Measurements from ENCODE around the gene RAB11FIP5. TPM values are rescaled to one million over a fixed set of nuclear protein-coding genes. Genes with fewer than 3 reads are reported as not detected.
A peak's percentile ranks its signal among the peaks of the same experiment; 100 is the strongest.

Gene RAB11FIP5
- total RNA-seq, 2 experiments from 2014 or later: 8.5 to 8.7 TPM

- Mint-ChIP-seq H3K9me3 (no peaks in the 10 kb centered on the region), H3K27me3 (no peaks in the 10 kb centered on the region), H3K36me3 (ENCODE audit: low read depth) (no peaks in the 10 kb centered on the region), H3K4me3 (no peak overlapping the region), H3K27ac (no peak overlapping the region), H3K4me1 (no peaks in the 10 kb centered on the region)
- CTCF ChIA-PET: interaction anchor here (0.5 to 5.6 kb wide), 4 partner anchors 21 to 89 kb away, joined by 3 to 28 read pairs (median 4); no protein-coding TSS in a partner anchor
- no peak for DNase-seq
- POLR2A ChIA-PET: no interaction called here
Observed at GRCh38 chr2:73088211-73088610, 24.5 kb downstream of the RAB11FIP5 start.

- ChIA-PET POLR2A (no interaction called here), CTCF (interaction anchor here (1.2 to 5.6 kb wide), 3 partner anchors 14 to 194 kb away, joined by 3 to 28 read pairs (median 3); no protein-coding TSS in a partner anchor)
- no peaks in the 10 kb centered on the region for H3K36me3 Mint-ChIP-seq (ENCODE audit: low read depth)
- no peaks in the 10 kb centered on the region for H3K9me3 Mint-ChIP-seq
- DNase-seq: no peak
- no peak overlapping the region for H3K4me3 Mint-ChIP-seq
- no peaks in the 10 kb centered on the region for H3K4me1 Mint-ChIP-seq
- H3K27ac Mint-ChIP-seq: no peak overlapping the region
- H3K27me3 Mint-ChIP-seq: no peaks in the 10 kb centered on the region
Observed at GRCh38 chr2:73087311-73087710, 25.4 kb downstream of the RAB11FIP5 start.

GRCh38 chr2:73085691-73086090 lies 27.1 kb downstream of the RAB11FIP5 start:
- H3K36me3 Mint-ChIP-seq (ENCODE audit: low read depth): no peaks in the 10 kb centered on the region
- H3K27ac Mint-ChIP-seq: no peak overlapping the region
- H3K27me3 Mint-ChIP-seq: no peaks in the 10 kb centered on the region
- no peak overlapping the region for H3K4me3 Mint-ChIP-seq
- peak; percentile 85 for DNase-seq
- CTCF ChIA-PET: interaction anchor here (0.5 to 5.6 kb wide), 11 partner anchors 9 to 1970 kb away, joined by 3 to 28 read pairs (median 4); no protein-coding TSS in a partner anchor
- no peaks in the 10 kb centered on the region for H3K4me1 Mint-ChIP-seq
- POLR2A ChIA-PET: no interaction called here
- H3K9me3 Mint-ChIP-seq: no peaks in the 10 kb centered on the region

DNA sequence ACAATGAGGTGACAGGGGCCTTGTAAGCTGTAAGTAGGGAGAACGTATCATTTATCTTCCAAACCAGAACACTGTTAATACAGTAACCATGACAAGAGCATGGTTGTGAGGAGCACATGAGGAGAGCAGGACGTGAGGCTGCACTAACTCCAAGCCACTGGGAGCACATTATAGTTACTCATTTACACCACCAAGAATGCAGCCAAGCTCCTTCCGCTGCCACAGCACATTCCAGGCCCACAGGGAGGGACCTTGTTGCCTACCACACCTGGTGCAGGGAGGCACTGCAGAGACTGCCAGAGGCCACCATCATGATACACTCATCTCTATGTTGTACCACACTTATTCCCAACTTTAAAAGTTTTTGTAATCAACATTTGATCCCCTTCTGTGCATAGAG lies 27.8 kb downstream of the RAB11FIP5 start:
- Mint-ChIP-seq H3K27ac (no peak overlapping the region), H3K4me1 (no peaks in the 10 kb centered on the region), H3K9me3 (no peaks in the 10 kb centered on the region), H3K4me3 (no peak overlapping the region), H3K27me3 (no peaks in the 10 kb centered on the region), H3K36me3 (ENCODE audit: low read depth) (no peaks in the 10 kb centered on the region)
- no peak for DNase-seq
- POLR2A ChIA-PET: no interaction called here
- CTCF ChIA-PET: interaction anchor here (0.6 to 5.6 kb wide), 10 partner anchors 8 to 92 kb away, joined by 3 to 28 read pairs (median 4); partner anchors contain the start of gene SFXN5

- DNase-seq: no peak
- Mint-ChIP-seq H3K27ac (no peak overlapping the region), H3K27me3 (no peaks in the 10 kb centered on the region), H3K4me1 (no peaks in the 10 kb centered on the region), H3K36me3 (ENCODE audit: low read depth) (no peaks in the 10 kb centered on the region), H3K4me3 (no peak overlapping the region), H3K9me3 (no peaks in the 10 kb centered on the region)
- CTCF ChIA-PET: interaction anchor here (0.7 to 5.6 kb wide), 6 partner anchors 12 to 93 kb away, joined by 3 to 28 read pairs (median 4); partner anchors contain the start of gene SFXN5
- POLR2A ChIA-PET: no interaction called here
Observed at GRCh38 chr2:73083886-73084800, 28.6 kb downstream of the RAB11FIP5 start.

- Mint-ChIP-seq H3K27me3 (no peaks in the 10 kb centered on the region), H3K4me3 (no peak overlapping the region), H3K9me3 (no peaks in the 10 kb centered on the region), H3K27ac (no peak overlapping the region), H3K4me1 (no peaks in the 10 kb centered on the region), H3K36me3 (ENCODE audit: low read depth) (no peaks in the 10 kb centered on the region)
- no peak for DNase-seq
- CTCF ChIA-PET: interaction anchor here (5.6 kb wide), 1 partner anchor 94 kb away, joined by 28 read pairs; no protein-coding TSS in a partner anchor
- POLR2A ChIA-PET: no interaction called here
Observed at GRCh38 chr2:73082523-73083410, 30.0 kb downstream of the RAB11FIP5 start.

DNA sequence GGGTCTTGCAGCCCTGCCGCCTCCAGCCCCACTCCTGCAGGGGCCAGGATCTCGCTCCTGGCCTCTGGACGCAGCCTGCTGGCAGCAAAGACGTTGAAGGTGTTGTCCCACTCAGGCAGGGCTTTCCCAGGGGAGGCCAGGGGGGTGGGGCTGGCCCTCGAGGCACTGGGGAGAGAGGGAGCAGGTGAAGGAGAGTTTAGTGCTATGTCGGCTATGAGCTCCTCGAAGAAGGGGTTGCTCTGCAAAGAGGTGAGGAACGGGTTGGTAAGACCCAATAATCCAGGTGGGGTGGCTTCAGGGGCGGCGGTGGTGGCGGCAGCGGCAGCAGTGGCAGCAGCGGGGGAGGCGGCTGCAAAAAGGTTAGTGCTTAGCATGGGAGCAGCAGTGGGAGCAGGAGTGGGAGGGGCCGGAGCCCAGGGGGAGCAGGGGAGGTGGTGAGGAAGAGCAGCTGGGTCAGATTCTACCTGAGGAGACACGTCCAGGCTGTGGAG lies 31.5 kb downstream of the RAB11FIP5 start:
- CTCF ChIA-PET: interaction anchor here (1.1 kb wide), 1 partner anchor 96 kb away, joined by 4 read pairs; no protein-coding TSS in a partner anchor
- Mint-ChIP-seq H3K36me3 (ENCODE audit: low read depth) (no peaks in the 10 kb centered on the region), H3K27me3 (no peaks in the 10 kb centered on the region), H3K27ac (no peak overlapping the region), H3K9me3 (no peaks in the 10 kb centered on the region), H3K4me3 (no peak overlapping the region), H3K4me1 (no peaks in the 10 kb centered on the region)
- no peak for DNase-seq
- POLR2A ChIA-PET: no interaction called here

DNA sequence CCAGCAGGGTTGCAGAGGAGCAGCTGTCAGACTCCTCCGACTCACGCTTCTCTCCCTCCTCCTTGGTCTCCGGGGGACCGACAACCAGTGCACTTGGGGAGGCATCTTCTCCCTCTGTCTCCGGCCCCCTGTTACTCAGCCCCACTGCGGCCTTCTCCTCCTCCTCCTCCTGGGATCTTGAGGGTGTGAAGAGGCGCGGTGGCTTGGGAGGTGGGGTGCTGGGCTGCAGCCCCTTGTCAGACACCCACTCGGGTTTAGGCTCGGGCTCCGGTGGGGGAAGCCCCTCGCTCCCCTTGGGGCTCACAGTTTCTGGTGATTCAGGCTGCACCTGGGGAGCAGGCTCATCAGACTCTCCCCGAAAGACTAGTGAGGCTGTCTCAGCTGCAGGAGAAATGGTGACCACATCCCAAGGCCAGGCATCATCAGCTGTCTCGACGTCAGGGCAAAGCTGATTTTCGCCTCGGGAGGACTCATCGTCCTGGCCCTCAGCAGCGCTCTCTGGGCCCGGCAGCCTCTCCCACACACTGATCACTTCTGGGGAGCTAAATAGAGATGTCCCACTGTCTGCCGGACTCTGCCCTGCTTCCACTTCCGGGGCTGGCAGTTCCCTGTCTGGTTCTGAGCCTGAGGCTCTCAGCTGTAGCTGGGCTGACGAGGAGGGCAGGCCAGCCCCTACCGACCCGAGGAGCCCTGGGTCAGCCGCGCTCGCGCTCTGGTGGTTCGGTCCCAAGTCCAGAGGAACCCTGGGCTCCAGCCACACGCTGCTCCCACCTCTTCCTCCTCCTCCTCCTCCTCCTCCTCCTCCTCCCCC lies 32.2 kb downstream of the RAB11FIP5 start:
- ChIA-PET CTCF (interaction anchor here (1.1 kb wide), 1 partner anchor 97 kb away, joined by 4 read pairs; no protein-coding TSS in a partner anchor), POLR2A (no interaction called here)
- Mint-ChIP-seq H3K27ac (no peak overlapping the region), H3K9me3 (no peaks in the 10 kb centered on the region), H3K4me1 (no peaks in the 10 kb centered on the region), H3K27me3 (no peaks in the 10 kb centered on the region), H3K36me3 (ENCODE audit: low read depth) (no peaks in the 10 kb centered on the region), H3K4me3 (no peak overlapping the region)
- no peak for DNase-seq

GRCh38 chr2:73079636-73080035 lies 33.1 kb downstream of the RAB11FIP5 start:
- ChIA-PET CTCF (no interaction called here), POLR2A (no interaction called here)
- Mint-ChIP-seq H3K27ac (no peak overlapping the region), H3K27me3 (no peaks in the 10 kb centered on the region), H3K36me3 (ENCODE audit: low read depth) (no peaks in the 10 kb centered on the region), H3K4me1 (no peaks in the 10 kb centered on the region), H3K4me3 (no peak overlapping the region), H3K9me3 (no peaks in the 10 kb centered on the region)
- no peak for DNase-seq

- ChIA-PET CTCF (no interaction called here), POLR2A (no interaction called here)
- no peak overlapping the region for H3K27ac Mint-ChIP-seq
Observed at GRCh38 chr2:73078457-73079411, 34.0 kb downstream of the RAB11FIP5 start.

DNA sequence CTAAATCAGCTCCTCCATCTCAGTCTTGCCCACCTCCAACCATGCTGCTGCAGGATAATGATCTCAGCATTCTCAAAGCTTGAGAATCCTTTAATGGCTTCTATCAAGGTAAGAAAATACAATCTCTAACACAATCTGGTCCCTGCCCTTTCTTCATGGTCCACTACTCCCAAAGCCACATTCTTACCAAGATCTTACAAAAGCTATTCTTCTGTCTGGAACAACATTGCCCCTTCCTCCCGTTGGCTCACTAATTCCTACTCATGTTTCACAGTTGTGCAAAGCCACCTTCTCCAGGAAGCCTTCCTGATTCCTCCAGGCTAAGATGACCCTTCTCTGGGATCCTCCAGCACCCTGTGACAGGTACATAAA lies 35.3 kb downstream of the RAB11FIP5 start:
- H3K4me3 Mint-ChIP-seq: no peak overlapping the region
- no peaks in the 10 kb centered on the region for H3K36me3 Mint-ChIP-seq (ENCODE audit: low read depth)
- no peak overlapping the region for H3K27ac Mint-ChIP-seq
- no peaks in the 10 kb centered on the region for H3K27me3 Mint-ChIP-seq
- H3K9me3 Mint-ChIP-seq: no peaks in the 10 kb centered on the region
- DNase-seq: no peak
- POLR2A ChIA-PET: no interaction called here
- CTCF ChIA-PET: interaction anchor here (1.8 kb wide), 1 partner anchor 8 kb away, joined by 5 read pairs; no protein-coding TSS in a partner anchor
- H3K4me1 Mint-ChIP-seq: no peaks in the 10 kb centered on the region

More at GRCh38 chr2:73078457-73079411, 34.0 kb downstream of the RAB11FIP5 start:
- no peaks in the 10 kb centered on the region for H3K9me3 Mint-ChIP-seq
- H3K36me3 Mint-ChIP-seq (ENCODE audit: low read depth): no peaks in the 10 kb centered on the region
- H3K27me3 Mint-ChIP-seq: no peaks in the 10 kb centered on the region
- no peak for DNase-seq
- H3K4me1 Mint-ChIP-seq: no peaks in the 10 kb centered on the region
- H3K4me3 Mint-ChIP-seq: no peak overlapping the region
